Kidney epithelial cell (primary cell): ENCODE results near the gene BTRC. TPM values are rescaled to one million over a fixed set of nuclear protein-coding genes. Genes with fewer than 3 reads are reported as not detected.

Source experiments
- DNase-seq: peaks from one replicate; pipeline ENCODE4 v3.0.0-alpha.2; 2010; ENCODE audit warnings: low read depth
- H3K27me3 ChIP-seq: 2 replicates; pipeline ENCODE4 v1.6.0; 2011; ENCODE audit warnings: low read length; ENCODE audit not compliant: control insufficient read depth, insufficient read depth
- H3K36me3 ChIP-seq: 2 replicates; pipeline ENCODE4 v1.5.1; 2011; ENCODE audit warnings: low read length; ENCODE audit not compliant: control insufficient read depth, insufficient read depth
- H3K4me3 ChIP-seq: 2 replicates; pipeline ENCODE4 v1.5.1; 2011; ENCODE audit warnings: low read depth, mild to moderate bottlenecking, control low read depth, low read length
- total RNA-seq: library from RNA; depleted of rRNA; stranded (reverse); fragments of >200 nt; gene quantifications from 2 replicates; pipeline ENCODE4 v1.2.3, GENCODE V29; 2015
- TF ChIP-seq, protein P1 (sequence below): IDR thresholded peaks from 2 replicates; pipeline ENCODE4 v1.5.1; 2011; ENCODE audit warnings: mild to moderate bottlenecking, moderate library complexity, low read length, control low read depth, inconsistent platforms; ENCODE audit not compliant: insufficient read depth, poor library complexity, severe bottlenecking

The BTRC gene
- total RNA-seq, 1 donor from 2014 or later = 10.2 TPM

DNA sequence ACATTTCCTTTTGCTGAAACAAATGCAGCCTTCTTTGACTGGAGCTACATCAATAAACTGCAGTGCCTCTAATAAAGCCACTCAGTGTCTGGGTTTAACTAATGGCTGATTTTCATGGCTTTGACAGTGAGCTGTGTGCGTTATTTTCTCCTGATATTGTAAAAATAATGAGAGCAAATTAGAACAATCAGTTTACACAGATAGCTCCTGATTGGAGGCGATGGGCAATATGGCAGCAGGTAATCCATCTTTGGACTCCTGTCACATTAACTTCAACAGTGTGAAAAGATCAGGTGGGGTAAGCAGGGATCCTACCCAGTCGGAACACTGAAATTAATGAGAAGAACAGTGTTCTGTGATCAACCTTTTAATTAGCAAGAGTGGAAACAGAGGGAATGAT is 133.4 kb downstream of the BTRC start:
- H3K36me3 ChIP-seq = no peaks in the 10 kb centered on the region
- no peak overlapping the region for H3K4me3 ChIP-seq
- peaks cover 5% of the 10 kb centered on the region for H3K27me3 ChIP-seq
- TF ChIP-seq, protein P1, sequence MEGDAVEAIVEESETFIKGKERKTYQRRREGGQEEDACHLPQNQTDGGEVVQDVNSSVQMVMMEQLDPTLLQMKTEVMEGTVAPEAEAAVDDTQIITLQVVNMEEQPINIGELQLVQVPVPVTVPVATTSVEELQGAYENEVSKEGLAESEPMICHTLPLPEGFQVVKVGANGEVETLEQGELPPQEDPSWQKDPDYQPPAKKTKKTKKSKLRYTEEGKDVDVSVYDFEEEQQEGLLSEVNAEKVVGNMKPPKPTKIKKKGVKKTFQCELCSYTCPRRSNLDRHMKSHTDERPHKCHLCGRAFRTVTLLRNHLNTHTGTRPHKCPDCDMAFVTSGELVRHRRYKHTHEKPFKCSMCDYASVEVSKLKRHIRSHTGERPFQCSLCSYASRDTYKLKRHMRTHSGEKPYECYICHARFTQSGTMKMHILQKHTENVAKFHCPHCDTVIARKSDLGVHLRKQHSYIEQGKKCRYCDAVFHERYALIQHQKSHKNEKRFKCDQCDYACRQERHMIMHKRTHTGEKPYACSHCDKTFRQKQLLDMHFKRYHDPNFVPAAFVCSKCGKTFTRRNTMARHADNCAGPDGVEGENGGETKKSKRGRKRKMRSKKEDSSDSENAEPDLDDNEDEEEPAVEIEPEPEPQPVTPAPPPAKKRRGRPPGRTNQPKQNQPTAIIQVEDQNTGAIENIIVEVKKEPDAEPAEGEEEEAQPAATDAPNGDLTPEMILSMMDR = no peak
- no peak for DNase-seq

DNA sequence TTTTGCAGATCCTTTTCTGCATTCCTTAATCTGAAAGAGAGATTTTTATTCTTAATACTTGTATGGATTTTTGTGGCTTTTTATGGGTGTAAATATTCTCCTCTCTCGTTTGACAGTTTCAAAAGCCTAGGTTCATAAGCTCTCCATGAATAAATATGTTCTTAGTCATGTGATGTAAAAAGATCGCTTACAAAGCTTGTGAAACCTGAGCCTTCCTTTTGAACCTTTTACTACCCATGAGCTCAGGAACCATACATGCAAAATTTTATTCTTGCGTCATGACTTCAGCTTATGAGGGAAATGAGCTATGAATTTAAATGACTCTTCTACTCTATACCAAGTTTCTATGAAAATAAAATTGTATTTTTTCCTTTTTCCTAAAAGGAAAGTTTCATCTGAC is 135.4 kb downstream of the BTRC start:
- Histone ChIP-seq H3K36me3 (no peaks in the 10 kb centered on the region), H3K4me3 (no peak overlapping the region), H3K27me3 (peaks cover 5% of the 10 kb centered on the region)
- DNase-seq = no peak
- TF ChIP-seq, protein P1 = no peak

DNA sequence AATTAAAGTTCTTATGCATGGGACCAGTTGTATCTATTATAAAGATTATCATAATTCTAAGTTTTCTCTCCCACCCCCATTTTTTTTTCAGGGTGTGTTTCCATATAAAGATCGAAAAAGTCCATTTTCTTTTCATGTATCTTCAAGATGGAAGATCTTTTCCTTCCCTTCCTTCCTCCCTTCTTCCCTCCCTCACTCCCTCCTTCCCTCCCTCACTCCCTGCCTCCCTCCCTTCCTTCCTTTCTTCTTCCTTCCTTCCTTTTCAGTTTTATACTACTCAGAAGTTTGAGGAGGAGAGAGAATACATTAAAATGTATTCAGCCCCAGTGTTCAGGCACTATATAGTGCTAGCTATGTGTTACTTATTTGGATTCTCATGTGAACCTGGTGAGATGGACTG is 136.1 kb downstream of the BTRC start:
- TF ChIP-seq, protein P1 = no peak
- peaks cover 5% of the 10 kb centered on the region for H3K27me3 ChIP-seq
- no peak overlapping the region for H3K4me3 ChIP-seq
- no peaks in the 10 kb centered on the region for H3K36me3 ChIP-seq
- no peak for DNase-seq

DNA sequence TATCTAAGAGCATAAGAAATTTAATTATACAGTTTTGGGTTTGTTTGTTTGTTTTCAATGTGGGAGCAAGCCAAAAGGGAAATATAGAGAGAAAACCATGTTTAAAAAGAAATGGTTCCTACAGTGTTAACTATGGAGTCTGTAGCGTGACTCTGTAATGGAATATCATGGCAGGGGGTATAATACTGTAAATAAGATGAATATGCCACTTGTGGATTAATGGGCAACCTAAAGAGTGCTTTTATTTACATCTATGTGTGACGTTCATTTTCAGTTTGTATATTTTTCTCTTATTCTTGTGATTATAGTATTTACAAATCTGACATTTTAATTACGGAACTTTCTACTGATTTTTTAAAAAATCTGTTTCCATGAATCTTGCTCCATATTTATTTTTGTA is 138.2 kb downstream of the BTRC start:
- TF ChIP-seq, protein P1 = no peak
- Histone ChIP-seq H3K4me3 (no peak overlapping the region), H3K36me3 (no peaks in the 10 kb centered on the region), H3K27me3 (no peaks in the 10 kb centered on the region)
- no peak for DNase-seq

DNA sequence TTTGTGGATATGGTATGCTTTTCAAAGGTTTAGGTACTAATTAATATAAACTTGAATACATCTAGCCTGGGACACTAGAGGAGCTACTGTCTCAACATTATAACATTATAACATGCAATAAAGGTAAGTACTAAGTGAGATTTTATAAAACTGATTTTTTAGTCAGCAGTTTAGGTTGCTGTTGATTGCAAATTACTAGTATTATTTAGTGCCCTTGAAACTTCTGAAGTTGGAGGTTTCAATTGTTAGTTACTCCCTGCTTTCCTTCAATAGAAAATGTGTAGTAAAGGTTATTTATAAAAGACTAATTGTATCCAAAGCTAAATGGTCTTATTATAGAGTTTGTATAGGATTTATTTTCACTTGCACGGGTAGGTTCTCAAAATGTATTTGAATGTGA is 138.8 kb downstream of the BTRC start:
- TF ChIP-seq, protein P1 = no peak
- H3K36me3 ChIP-seq = no peaks in the 10 kb centered on the region
- H3K27me3 ChIP-seq = no peaks in the 10 kb centered on the region
- no peak overlapping the region for H3K4me3 ChIP-seq
- DNase-seq = no peak

DNA sequence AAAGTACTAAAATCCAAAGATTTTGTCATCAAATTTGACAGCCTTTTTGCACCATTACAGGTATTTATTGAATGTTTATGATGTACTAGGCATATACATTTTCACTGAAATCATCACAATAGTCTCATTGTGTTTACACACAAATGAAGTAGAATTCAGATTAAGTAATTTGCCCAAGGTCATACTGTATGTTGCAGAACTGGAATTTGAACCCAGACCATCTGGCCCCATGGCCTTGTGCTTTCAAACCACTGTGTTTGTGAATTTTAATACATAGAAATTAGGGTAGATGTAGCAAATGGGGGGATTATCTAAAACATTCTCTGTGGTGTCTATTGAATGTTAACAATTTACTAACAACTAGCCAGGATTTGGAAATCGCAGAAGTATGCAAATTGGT is 139.3 kb downstream of the BTRC start:
- Histone ChIP-seq H3K4me3 (no peak overlapping the region), H3K27me3 (no peaks in the 10 kb centered on the region), H3K36me3 (no peaks in the 10 kb centered on the region)
- TF ChIP-seq, protein P1 = no peak
- DNase-seq = no peak
